SH-SY5Y (cell line): ENCODE data around the gene IGSF8.

Experiments
- GATA2 ChIP-seq: IDR thresholded peaks from 2 replicates; pipeline ENCODE4 v1.6.1; 2011; ENCODE audit warnings: mild to moderate bottlenecking, low read depth, low read length
- GATA3 ChIP-seq: IDR thresholded peaks from 2 replicates; pipeline ENCODE4 v1.6.1; 2011; ENCODE audit warnings: low read depth, mild to moderate bottlenecking, low read length, moderate library complexity

DNA sequence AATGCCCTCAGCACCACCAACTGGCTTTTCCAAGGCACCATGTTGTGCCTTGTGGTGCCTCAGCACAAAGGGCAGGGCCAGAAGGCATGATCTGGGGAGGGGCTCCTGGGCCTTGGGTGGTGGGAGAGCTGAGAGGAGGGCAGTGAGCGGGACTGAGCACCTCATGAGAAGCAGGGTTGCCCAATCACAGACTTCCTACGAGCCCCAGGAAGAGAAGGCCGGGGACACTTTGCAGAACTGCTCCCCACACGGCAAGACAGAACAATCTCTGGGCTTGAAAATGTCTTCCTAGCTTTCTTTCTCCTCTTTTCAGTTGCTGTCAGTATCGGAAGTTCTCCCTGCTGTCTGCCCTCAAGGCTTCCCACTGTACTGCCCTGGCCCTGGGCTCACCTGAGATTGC is 35.2 kb downstream of the IGSF8 start:
- TF ChIP-seq GATA2 (no peak), GATA3 (no peak)
